Measurements from ENCODE around the gene C1R.

- TF ChIP-seq CTCF (IDR thresholded peaks at IDR 0.05 in 4 of 5, conservative IDR thresholded peaks at IDR 0.05 in 1 of 5) (peak; percentile 79 to 90 (median 82)), POLR2A (IDR thresholded peaks at IDR 0.05) (no peak)
Measured at GRCh38 chr12:7113389-7113871, 21.2 kb upstream of the C1R start.

All from gastrocnemius medialis (tissue), 4 donors.